Astrocyte (in vitro differentiated cells and primary cell): ENCODE measurements around the gene VWA8.

Experiments used
- CTCF ChIP-seq: IDR thresholded peaks from 2 replicates; pipeline ENCODE4 v1.5.1; 2011; ENCODE audit warnings: low read depth, mild to moderate bottlenecking, inconsistent platforms, low read length, moderate library complexity; ENCODE audit not compliant: insufficient read depth
- EZH2 ChIP-seq: IDR thresholded peaks from 2 replicates; pipeline ENCODE4 v1.6.1; 2012; ENCODE audit warnings: mild to moderate bottlenecking, low read length, inconsistent platforms; ENCODE audit not compliant: insufficient read depth

- TF ChIP-seq CTCF (no peak), EZH2 (no peak)
Measured at GRCh38 chr13:41596190-41596589, 364.7 kb downstream of the VWA8 start.
